HepG2 (cell line): Measurements from ENCODE around the gene HMGN1. TPM values are rescaled to one million over a fixed set of nuclear protein-coding genes. Genes with fewer than 3 reads are reported as not detected.

Source experiments
- ARNT2 ChIP-seq: sonication (generic); formaldehyde crosslinking; IDR thresholded peaks from 2 replicates; pipeline ENCODE4 v1.8.0; 2022; ENCODE audit warnings: mild to moderate bottlenecking, low read depth, missing genetic modification reagents, moderate library complexity
- BORCS8-MEF2B ChIP-seq: sonication (generic); formaldehyde crosslinking; IDR thresholded peaks from 2 replicates; pipeline ENCODE4 v1.8.0; 2022; ENCODE audit warnings: mild to moderate bottlenecking, missing genetic modification reagents
- CCAR2 ChIP-seq: fragments of 200-400 bp; formaldehyde crosslinking; optimal IDR thresholded peaks from 2 replicates; pipeline ENCODE3; 2018; ENCODE audit warnings: low read depth, mild to moderate bottlenecking, low read length, moderate library complexity
- CEBPG ChIP-seq: IDR thresholded peaks from 2 replicates; pipeline ENCODE4 v1.6.1; 2016
- E2F1 ChIP-seq: sonication (generic); formaldehyde crosslinking; IDR thresholded peaks from 2 replicates; pipeline ENCODE4 v1.5.0; 2020; ENCODE audit warnings: missing genetic modification reagents
- ERF ChIP-seq: IDR thresholded peaks from 2 replicates; pipeline ENCODE4 v1.6.1; 2018; ENCODE audit warnings: missing biosample characterization, missing genetic modification reagents
- FOXM1 ChIP-seq: sonication (generic); formaldehyde crosslinking; IDR thresholded peaks from 2 replicates; pipeline ENCODE4 v1.5.0; 2020; ENCODE audit warnings: missing genetic modification reagents
- FOXP4 ChIP-seq: sonication (generic); formaldehyde crosslinking; IDR thresholded peaks from 2 replicates; pipeline ENCODE4 v1.4.0; 2020; ENCODE audit warnings: missing genetic modification reagents
- KLF13 ChIP-seq: sonication (generic); formaldehyde crosslinking; IDR thresholded peaks from 2 replicates; pipeline ENCODE4 v1.4.0; 2020; ENCODE audit warnings: mild to moderate bottlenecking, missing genetic modification reagents
- KLF9 ChIP-seq: IDR thresholded peaks from 2 replicates; pipeline ENCODE4 v1.6.1; 2016; ENCODE audit warnings: low read depth
- KMT2A ChIP-seq: sonication (generic); formaldehyde crosslinking; IDR thresholded peaks from 2 replicates; pipeline ENCODE4 v1.4.0; 2020; ENCODE audit warnings: missing genetic modification reagents
- MTF1 ChIP-seq: sonication (generic); formaldehyde crosslinking; IDR thresholded peaks from 2 replicates; pipeline ENCODE4 v1.5.0; 2020; ENCODE audit warnings: missing genetic modification reagents
- MXD4 ChIP-seq: IDR thresholded peaks from 2 replicates; pipeline ENCODE4 v1.6.1; 2016; ENCODE audit warnings: mild to moderate bottlenecking, missing biosample characterization, missing genetic modification reagents
- NCOA1 ChIP-seq: sonication (generic); formaldehyde crosslinking; IDR thresholded peaks from 2 replicates; pipeline ENCODE4 v1.9.0; 2021; ENCODE audit warnings: missing genetic modification reagents
- NFRKB ChIP-seq: fragments of 450-650 bp; IDR thresholded peaks from 2 replicates; pipeline ENCODE4 v1.6.1; 2017
- NKX3-1 ChIP-seq: sonication (generic); formaldehyde crosslinking; IDR thresholded peaks from 2 replicates; pipeline ENCODE4 v1.5.0; 2020; ENCODE audit warnings: missing genetic modification reagents
- POGZ ChIP-seq: sonication (generic); formaldehyde crosslinking; IDR thresholded peaks from 2 replicates; pipeline ENCODE4 v1.4.0; 2020; ENCODE audit warnings: mild to moderate bottlenecking, missing genetic modification reagents
- REXO4 ChIP-seq: sonication (generic); formaldehyde crosslinking; IDR thresholded peaks from 2 replicates; pipeline ENCODE4 v1.8.0; 2022; ENCODE audit warnings: missing genetic modification reagents, mild to moderate bottlenecking, borderline replicate concordance
- SNAPC5 ChIP-seq: sonication (generic); formaldehyde crosslinking; IDR thresholded peaks from 2 replicates; pipeline ENCODE4 v1.8.1; 2023; ENCODE audit warnings: mild to moderate bottlenecking, missing genetic modification reagents, borderline replicate concordance
- THAP11 ChIP-seq: IDR thresholded peaks from 2 replicates; pipeline ENCODE4 v1.6.1; 2016; ENCODE audit warnings: missing biosample characterization, missing genetic modification reagents
- ZBTB38 ChIP-seq: sonication (generic); formaldehyde crosslinking; IDR thresholded peaks from 2 replicates; pipeline ENCODE4 v1.5.1; 2020; ENCODE audit warnings: mild to moderate bottlenecking, missing genetic modification reagents
- ZBTB7A ChIP-seq: sonication (generic); formaldehyde crosslinking; IDR thresholded peaks from 2 replicates; pipeline ENCODE4 v1.8.0; 2022; ENCODE audit warnings: mild to moderate bottlenecking, missing genetic modification reagents
- ZNF225 ChIP-seq: sonication (generic); formaldehyde crosslinking; IDR thresholded peaks from 2 replicates; pipeline ENCODE4 v1.4.0; 2020; ENCODE audit warnings: mild to moderate bottlenecking, missing genetic modification reagents
- ZNF276 ChIP-seq: sonication (generic); formaldehyde crosslinking; IDR thresholded peaks from 2 replicates; pipeline ENCODE4 v1.4.0; 2020; ENCODE audit warnings: mild to moderate bottlenecking, low read depth, missing genetic modification reagents
- ZNF547 ChIP-seq: sonication (generic); formaldehyde crosslinking; IDR thresholded peaks from 2 replicates; pipeline ENCODE4 v1.5.1; 2020; ENCODE audit warnings: mild to moderate bottlenecking, missing genetic modification reagents
- ZNF770 ChIP-seq: sonication (generic); formaldehyde crosslinking; IDR thresholded peaks from 2 replicates; pipeline ENCODE4 v1.5.0; 2020; ENCODE audit warnings: mild to moderate bottlenecking, missing genetic modification reagents
- polyA plus RNA-seq, 8 experiments: library from polyadenylated mRNA; depleted of rRNA in 3 of 8; stranded (reverse) in 7 of 8; unstranded in 1 of 8; fragments of >200 nt; fragmentation: Illumina TruSeq in 4 of 8; extraction: Trizol in 4 of 8; gene quantifications; 2 replicates each; pipeline versions ENCODE4 v1.2.1 to v1.2.3, GENCODE V29; 2011 to 2016; ENCODE audit warnings: low read depth in 4 of 8, missing spikeins in 1 of 8, mixed read lengths in 1 of 8; ENCODE audit not compliant: insufficient read depth in 1 of 8
- total RNA-seq, 5 experiments: library from RNA; depleted of rRNA; stranded (reverse); fragments of >200 nt; fragmentation: Illumina TruSeq; extraction: Trizol; gene quantifications; 2 replicates each; pipeline ENCODE4 v1.2.3, GENCODE V29; 2016; ENCODE audit warnings: low read depth in 1 of 5

Gene HMGN1
- total and polyA plus RNA-seq, 2 of the 13 experiments (the other 11 are each of a cell fraction or from before 2014, with no cell fraction given) = 104 to 286 TPM

- TF ChIP-seq REXO4 (CRISPR knock-in tag) = peak; percentile 94
- peak; percentile 92; the same call in 1 of the 2 replicates for TF ChIP-seq BORCS8-MEF2B (CRISPR knock-in tag)
- peak; percentile 51; the same call in 1 of the 2 replicates for TF ChIP-seq NFRKB
- TF ChIP-seq MTF1 (CRISPR knock-in tag) = 0 out of 2 replicates have a peak, but pooled peaks have one; percentile 51
- no peak for TF ChIP-seq ZNF276 (CRISPR knock-in tag)
- 0 out of 2 replicates have a peak, but pooled peaks have one; percentile 21 for TF ChIP-seq NKX3-1 (CRISPR knock-in tag)
- TF ChIP-seq ZNF225 (CRISPR knock-in tag) = peak; percentile 94; the same call in 1 of the 2 replicates
- TF ChIP-seq MXD4 = peak; percentile 54
- peak; percentile 83; the same call in 1 of the 2 replicates for TF ChIP-seq ZNF770 (CRISPR knock-in tag)
- peak; percentile 82 for TF ChIP-seq POGZ (CRISPR knock-in tag)
- TF ChIP-seq ZNF547 (CRISPR knock-in tag) = peak; percentile 49
- peak; percentile 89 for TF ChIP-seq CCAR2
- TF ChIP-seq FOXM1 (CRISPR knock-in tag) = 0 out of 2 replicates have a peak, but pooled peaks have one; percentile 8
- TF ChIP-seq KMT2A (CRISPR knock-in tag) = no peak
- TF ChIP-seq FOXP4 (CRISPR knock-in tag) = peak; percentile 31; the same call in 1 of the 2 replicates
- TF ChIP-seq THAP11 (CRISPR knock-in tag) = peak; percentile 52
- TF ChIP-seq E2F1 (CRISPR knock-in tag) = peak; percentile 72
- no peak for TF ChIP-seq KLF9 (CRISPR knock-in tag)
- peak; percentile 47; the same call in 1 of the 2 replicates for TF ChIP-seq ZBTB38 (CRISPR knock-in tag)
- peak; percentile 87; the same call in 1 of the 2 replicates for TF ChIP-seq ARNT2 (CRISPR knock-in tag)
- TF ChIP-seq ZBTB7A = peak; percentile 91
- TF ChIP-seq KLF13 (CRISPR knock-in tag) = no peak
- peak; percentile 71; the same call in 1 of the 2 replicates for TF ChIP-seq NCOA1 (CRISPR knock-in tag)
- TF ChIP-seq CEBPG (CRISPR knock-in tag) = no peak
- TF ChIP-seq SNAPC5 (CRISPR knock-in tag) = peak; percentile 89; the same call in 1 of the 2 replicates
- TF ChIP-seq ERF (CRISPR knock-in tag) = peak; percentile 70
Observed at GRCh38 chr21:39313571-39314142, 35.2 kb downstream of the HMGN1 start, which contains the start of gene BRWD1 (continued).
